Natural killer cell treated with Interleukin-12 subunit alpha and Interleukin-12 subunit beta and Interleukin-15 and Interleukin-18, amount 100 ng/mL, for 72 hours (primary cell): ENCODE data around the gene PPM1F. TPM values are rescaled to one million over a fixed set of nuclear protein-coding genes. Genes with fewer than 3 reads are reported as not detected.

Source experiments
- ATAC-seq, 2 donors: fragments of 150-1000 bp; cut with Tn5 transposase in 1 of 2; sonication (Bioruptor Pico), chemical (Tn5 transposase) in 1 of 2; 2 replicates each; pipeline ENCODE4 v1.10.0; 2021
- DNase-seq: peaks from one replicate; pipeline ENCODE4 v3.0.0; 2022; ENCODE audit warnings: low spot score
- H3K27ac Mint-ChIP-seq, 2 donors: 1 replicate in 1 of 2; 2 replicates in 1 of 2; pipeline ENCODE4 v1.8.0; 2022; ENCODE audit warnings: mixed read lengths in 2 of 2, mild to moderate bottlenecking in 1 of 2, moderate library complexity in 1 of 2
- H3K27me3 Mint-ChIP-seq, 2 donors: 1 replicate in 1 of 2; 2 replicates in 1 of 2; pipeline ENCODE4 v1.8.0; 2022; ENCODE audit warnings: mixed read lengths in 2 of 2
- H3K36me3 Mint-ChIP-seq: one replicate; pipeline ENCODE4 v1.8.0; 2022; ENCODE audit warnings: mixed read lengths
- H3K4me1 Mint-ChIP-seq, 2 donors: 1 replicate in 1 of 2; 2 replicates in 1 of 2; pipeline ENCODE4 v1.8.0; 2022; ENCODE audit warnings: low read depth in 2 of 2, mixed read lengths in 2 of 2, mild to moderate bottlenecking in 1 of 2
- H3K4me3 Mint-ChIP-seq: one replicate; pipeline ENCODE4 v1.8.0; 2022; ENCODE audit warnings: mixed read lengths
- H3K9me3 Mint-ChIP-seq: 2 replicates; pipeline ENCODE4 v1.8.0; 2022; ENCODE audit warnings: mixed read lengths
- total RNA-seq, 2 donors: library from RNA; stranded (reverse); gene quantifications; one replicate each; pipeline ENCODE4 v1.2.3, GENCODE V29; 2022

PPM1F gene
- total RNA-seq, 2 donors from 2014 or later = 28.8 to 36.0 TPM

DNA sequence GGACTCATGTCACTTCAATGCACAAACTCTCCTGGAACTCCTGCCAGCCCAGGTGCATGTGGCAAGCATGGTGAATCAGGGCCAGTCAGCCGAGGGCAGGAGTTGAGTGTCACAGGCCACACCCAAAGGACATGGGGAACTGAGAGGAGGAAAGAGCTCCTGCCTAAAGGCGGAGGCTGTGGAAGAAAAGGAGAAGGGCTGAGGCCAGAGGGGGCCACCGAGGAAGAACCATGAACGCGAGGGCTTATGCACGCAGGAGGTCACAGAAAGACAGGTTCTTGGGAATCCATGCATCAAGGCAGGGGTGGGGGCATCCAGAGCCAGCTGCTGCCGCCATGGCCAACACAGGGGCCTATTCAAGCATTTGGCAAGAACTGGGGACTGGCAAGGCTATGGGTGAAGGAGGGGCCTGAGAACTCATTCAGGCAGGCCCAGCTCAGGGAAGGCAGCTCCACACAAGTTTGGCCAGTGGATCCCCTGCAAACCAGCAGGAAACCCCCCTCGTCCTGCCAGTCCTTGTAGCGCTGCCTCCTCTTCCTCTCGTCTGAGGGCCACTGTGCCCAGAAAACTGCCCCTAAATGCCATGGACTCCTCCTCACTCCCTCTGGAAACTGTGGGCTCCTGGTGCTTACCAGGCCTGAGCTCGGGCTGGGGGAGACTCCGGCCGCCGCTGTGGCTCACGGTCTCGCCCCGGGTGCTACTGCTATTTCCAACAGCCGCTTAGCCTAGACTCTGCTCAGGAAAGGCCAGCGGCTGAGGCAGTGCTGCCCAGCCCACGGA is 15.4 kb downstream of the PPM1F start:
- Mint-ChIP-seq H3K4me3 (peak overlapping the region; percentile 88), H3K27me3 (no peaks in the 10 kb centered on the region), H3K9me3 (no peaks in the 10 kb centered on the region), H3K36me3 (no peaks in the 10 kb centered on the region), H3K4me1 (peaks cover 33 to 36% of the 10 kb centered on the region in 2 donors), H3K27ac (peak overlapping the region; percentile 88 to 90)
- DNase-seq = no peak
- ATAC-seq = no peak

DNA sequence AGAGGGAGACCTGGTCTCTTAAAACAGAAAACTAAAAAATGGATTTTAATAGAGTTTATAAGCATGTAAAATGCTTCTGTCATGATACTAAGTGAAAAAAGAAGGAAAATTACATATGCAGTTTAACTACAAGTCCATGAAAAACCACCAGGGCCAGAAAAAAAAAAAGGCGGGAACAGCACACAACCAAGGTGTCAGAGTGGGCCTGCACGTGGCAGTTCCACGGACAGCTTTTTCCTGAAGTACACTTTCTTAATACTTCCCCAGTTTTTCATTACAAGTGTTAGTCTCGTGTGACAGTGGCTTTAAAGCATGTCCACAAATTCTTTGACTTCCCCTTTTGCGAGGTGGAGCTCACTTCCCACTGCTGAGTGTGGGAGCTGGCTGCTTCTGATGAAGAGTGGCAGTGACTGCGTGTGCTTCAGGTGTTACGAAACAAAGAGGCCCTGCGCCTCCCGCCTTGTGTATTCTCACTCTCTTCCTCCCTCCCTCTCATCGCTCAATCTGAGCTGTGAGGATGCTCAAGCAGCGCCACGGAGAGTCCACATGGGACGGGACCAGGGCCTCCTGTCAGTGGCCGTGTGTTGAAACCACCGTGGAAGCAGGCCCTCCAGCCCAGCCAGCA is 16.4 kb downstream of the PPM1F start:
- ATAC-seq (no peak), DNase-seq (no peak)
- Mint-ChIP-seq H3K4me1 (peaks cover 28 to 30% of the 10 kb centered on the region in 2 donors), H3K4me3 (no peak overlapping the region), H3K27ac (peak overlapping the region; percentile 56 to 80), H3K27me3 (no peaks in the 10 kb centered on the region), H3K36me3 (no peaks in the 10 kb centered on the region), H3K9me3 (no peaks in the 10 kb centered on the region)

DNA sequence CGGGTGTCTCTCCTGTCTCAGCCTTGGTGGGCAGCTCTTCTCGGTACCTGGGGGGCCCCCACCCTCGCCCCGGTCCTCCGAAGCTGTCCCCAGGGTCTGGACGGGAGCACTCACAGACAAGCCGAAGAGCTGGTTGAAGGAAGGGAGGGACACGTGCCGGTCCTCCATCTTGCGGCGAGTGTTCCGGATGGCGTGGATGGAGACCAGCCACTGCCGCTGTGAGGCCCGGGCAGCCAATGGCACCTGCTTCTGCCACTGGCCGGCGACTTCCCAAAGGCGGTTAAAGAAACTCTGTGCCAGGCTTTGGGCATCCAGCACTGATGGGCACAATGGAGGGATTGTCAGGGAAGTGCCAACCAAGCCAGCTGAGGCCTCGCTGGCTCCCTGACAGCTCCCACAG is 18.7 kb downstream of the PPM1F start:
- no peak for DNase-seq
- Mint-ChIP-seq H3K4me1 (peaks cover 20 to 22% of the 10 kb centered on the region in 2 donors), H3K27ac (no peak overlapping the region), H3K9me3 (no peaks in the 10 kb centered on the region), H3K36me3 (no peaks in the 10 kb centered on the region), H3K4me3 (no peak overlapping the region), H3K27me3 (no peaks in the 10 kb centered on the region)
- no peak for ATAC-seq

DNA sequence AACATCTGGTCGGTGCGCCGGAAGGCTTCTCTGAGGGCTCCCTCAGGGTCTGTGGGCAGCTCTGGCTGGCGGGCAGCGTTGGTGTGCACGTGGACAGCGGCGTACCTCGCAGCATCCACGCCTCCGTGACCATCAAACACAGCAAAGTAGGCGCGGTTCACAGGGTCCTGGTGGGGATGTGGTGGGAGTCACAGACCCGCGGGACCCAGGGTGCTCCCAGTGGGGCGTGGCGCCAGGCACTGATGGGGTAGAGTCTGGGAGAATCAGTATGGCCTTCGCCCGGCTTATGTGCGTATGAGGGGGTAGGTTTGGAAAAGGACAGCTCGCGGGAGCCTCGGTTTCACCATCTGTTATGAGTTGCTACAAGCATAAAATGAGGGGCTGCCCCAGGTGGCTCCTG is 19.2 kb downstream of the PPM1F start:
- peaks cover 15 to 19% of the 10 kb centered on the region in 2 donors for H3K4me1 Mint-ChIP-seq
- ATAC-seq (no peak), DNase-seq (no peak)
- no peak overlapping the region for H3K4me3 Mint-ChIP-seq
- H3K27ac Mint-ChIP-seq = no peak overlapping the region
- H3K9me3 Mint-ChIP-seq = no peaks in the 10 kb centered on the region
- H3K36me3 Mint-ChIP-seq = no peaks in the 10 kb centered on the region
- H3K27me3 Mint-ChIP-seq = no peaks in the 10 kb centered on the region

- H3K27ac Mint-ChIP-seq = no peak overlapping the region
- no peaks in the 10 kb centered on the region for H3K9me3 Mint-ChIP-seq
- ATAC-seq (no peak), DNase-seq (no peak)
- no peak overlapping the region for H3K4me3 Mint-ChIP-seq
- no peaks in the 10 kb centered on the region for H3K36me3 Mint-ChIP-seq
- peaks cover 6 to 8% of the 10 kb centered on the region in 2 donors for H3K4me1 Mint-ChIP-seq
- no peaks in the 10 kb centered on the region for H3K27me3 Mint-ChIP-seq
Measured at GRCh38 chr22:21932347-21932746, 20.3 kb downstream of the PPM1F start.

DNA sequence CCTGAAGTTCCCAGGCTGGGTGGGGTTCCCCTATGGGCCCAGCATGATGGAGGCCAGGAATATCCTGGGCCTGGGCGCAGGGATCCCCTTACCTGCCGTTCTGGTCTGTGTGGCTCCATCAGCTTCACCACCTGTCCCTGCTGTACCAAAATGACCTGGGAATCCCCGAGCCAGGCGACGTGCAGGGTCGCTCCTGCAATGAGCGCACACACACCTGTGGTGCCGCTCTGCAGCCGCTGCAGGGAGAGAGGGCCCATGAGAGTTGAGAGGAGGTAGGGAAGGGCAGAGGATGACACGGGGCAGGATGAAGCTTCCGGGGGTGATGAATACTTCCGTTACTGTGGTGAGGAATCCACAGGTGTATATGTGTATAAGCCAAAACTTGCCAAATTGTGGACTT is 21.6 kb downstream of the PPM1F start:
- no peak for DNase-seq
- Mint-ChIP-seq H3K27ac (no peak overlapping the region), H3K4me3 (no peak overlapping the region), H3K4me1 (no peaks in the 10 kb centered on the region), H3K36me3 (no peaks in the 10 kb centered on the region), H3K9me3 (no peaks in the 10 kb centered on the region), H3K27me3 (no peaks in the 10 kb centered on the region)
- ATAC-seq = no peak

GRCh38 chr22:21929253-21929652 is 23.4 kb downstream of the PPM1F start:
- Mint-ChIP-seq H3K27me3 (no peaks in the 10 kb centered on the region), H3K4me3 (no peak overlapping the region), H3K9me3 (no peaks in the 10 kb centered on the region), H3K27ac (no peak overlapping the region), H3K4me1 (no peaks in the 10 kb centered on the region), H3K36me3 (no peaks in the 10 kb centered on the region)
- ATAC-seq = no peak
- DNase-seq = no peak

DNA sequence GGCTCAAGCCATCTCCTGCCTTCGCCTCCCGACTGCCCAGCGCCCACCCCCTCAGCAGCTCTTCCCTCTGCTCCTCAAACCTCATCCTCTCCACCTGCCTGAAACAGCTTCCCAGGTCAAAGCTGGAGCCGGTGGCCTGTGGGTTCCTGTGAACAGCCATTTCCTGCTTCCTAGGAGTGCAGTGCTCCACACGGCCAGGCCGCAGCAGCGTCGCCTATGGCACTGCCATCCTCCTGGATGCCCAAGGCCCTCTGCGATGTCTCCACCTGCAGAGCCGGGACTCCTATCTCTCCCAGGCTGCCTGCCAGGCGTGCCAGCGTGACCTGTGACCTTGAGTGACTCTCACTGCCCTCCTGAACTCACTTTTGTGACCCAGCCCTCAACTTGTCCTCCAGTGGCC is 24.6 kb downstream of the PPM1F start:
- no peaks in the 10 kb centered on the region for H3K36me3 Mint-ChIP-seq
- DNase-seq = no peak
- H3K4me1 Mint-ChIP-seq = no peaks in the 10 kb centered on the region
- no peaks in the 10 kb centered on the region for H3K9me3 Mint-ChIP-seq
- no peak overlapping the region for H3K27ac Mint-ChIP-seq
- ATAC-seq = no peak
- no peak overlapping the region for H3K4me3 Mint-ChIP-seq
- H3K27me3 Mint-ChIP-seq = no peaks in the 10 kb centered on the region

GRCh38 chr22:21927174-21927823 is 25.3 kb downstream of the PPM1F start:
- peak in 1 of 2 donors; percentile 29 for ATAC-seq
- Mint-ChIP-seq H3K36me3 (no peaks in the 10 kb centered on the region), H3K27ac (no peak overlapping the region), H3K4me1 (no peaks in the 10 kb centered on the region), H3K9me3 (no peaks in the 10 kb centered on the region), H3K27me3 (no peaks in the 10 kb centered on the region), H3K4me3 (no peak overlapping the region)
- no peak for DNase-seq

GRCh38 chr22:21926728-21927127 is 25.9 kb downstream of the PPM1F start:
- no peaks in the 10 kb centered on the region for H3K36me3 Mint-ChIP-seq
- H3K27me3 Mint-ChIP-seq = no peaks in the 10 kb centered on the region
- H3K4me1 Mint-ChIP-seq = no peaks in the 10 kb centered on the region
- DNase-seq (no peak), ATAC-seq (no peak)
- H3K27ac Mint-ChIP-seq = no peak overlapping the region
- no peak overlapping the region for H3K4me3 Mint-ChIP-seq
- H3K9me3 Mint-ChIP-seq = no peaks in the 10 kb centered on the region

DNA sequence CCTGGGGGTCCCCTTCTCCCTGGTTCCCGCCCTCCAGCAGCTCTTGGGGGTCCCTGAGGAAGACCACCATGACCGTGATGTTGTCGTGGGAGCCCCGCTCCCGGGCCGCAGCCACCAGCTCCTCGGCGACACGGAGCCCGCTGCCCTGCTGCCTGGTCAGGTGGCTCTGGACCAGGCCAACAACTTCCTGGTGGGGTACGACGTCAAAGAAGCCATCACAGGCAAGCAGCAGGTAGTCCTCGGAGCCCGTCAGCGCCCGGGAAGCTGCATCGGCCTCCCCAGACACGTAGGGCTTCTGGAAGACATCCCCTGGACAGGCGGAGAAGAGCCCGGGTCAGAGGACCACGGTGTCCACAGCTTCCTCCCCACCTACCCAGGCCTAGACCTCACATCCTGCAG is 29.5 kb downstream of the PPM1F start:
- no peak for ATAC-seq

GRCh38 chr22:21922370-21923162 is 30.1 kb downstream of the PPM1F start:
- H3K27ac Mint-ChIP-seq = no peak overlapping the region
- DNase-seq = no peak
- peak in 1 of 2 donors; percentile 24 for ATAC-seq
- no peak overlapping the region for H3K4me3 Mint-ChIP-seq
- H3K27me3 Mint-ChIP-seq = no peaks in the 10 kb centered on the region
- H3K9me3 Mint-ChIP-seq = no peaks in the 10 kb centered on the region
- no peaks in the 10 kb centered on the region for H3K4me1 Mint-ChIP-seq
- H3K36me3 Mint-ChIP-seq = no peaks in the 10 kb centered on the region

More for the DNA sequence above, 29.5 kb downstream of the PPM1F start:
- Mint-ChIP-seq H3K36me3 (no peaks in the 10 kb centered on the region), H3K27me3 (no peaks in the 10 kb centered on the region), H3K9me3 (no peaks in the 10 kb centered on the region), H3K27ac (no peak overlapping the region), H3K4me3 (no peak overlapping the region), H3K4me1 (no peaks in the 10 kb centered on the region)
- DNase-seq = no peak

DNA sequence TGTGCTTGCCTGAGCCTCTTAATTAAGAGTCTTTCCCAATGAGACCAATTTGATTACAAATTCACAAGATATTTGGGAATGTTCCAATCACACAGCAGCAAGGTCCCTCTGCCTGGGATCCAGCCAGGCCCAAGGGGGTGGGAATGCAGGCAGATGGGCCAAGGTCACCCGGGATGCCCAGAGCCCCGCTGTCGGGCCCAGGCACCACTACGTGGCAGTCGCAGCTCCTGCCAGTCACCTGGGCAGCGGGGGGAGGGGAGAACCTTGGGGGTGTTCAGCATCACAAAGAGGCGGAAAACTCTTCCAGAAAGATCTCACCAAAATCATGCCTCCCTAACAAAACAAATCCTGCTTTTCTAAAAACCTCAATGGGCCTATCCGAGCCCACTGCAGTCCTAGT is 30.9 kb downstream of the PPM1F start:
- no peak overlapping the region for H3K27ac Mint-ChIP-seq
- DNase-seq (no peak), ATAC-seq (no peak)
- no peaks in the 10 kb centered on the region for H3K9me3 Mint-ChIP-seq
- no peaks in the 10 kb centered on the region for H3K4me1 Mint-ChIP-seq
- H3K4me3 Mint-ChIP-seq = no peak overlapping the region
- H3K27me3 Mint-ChIP-seq = no peaks in the 10 kb centered on the region
- H3K36me3 Mint-ChIP-seq = no peaks in the 10 kb centered on the region
